Osteoblast (primary cell): ENCODE measurements around the gene IVNS1ABP. TPM values are rescaled to one million over a fixed set of nuclear protein-coding genes. Genes with fewer than 3 reads are reported as not detected.
"Not testable (repeated sequence)": the region's sequence is repeated elsewhere in the genome, so short reads cannot be mapped to it uniquely, and the experiment has no call there.

Source experiments
- DNase-seq: peaks from one replicate; pipeline ENCODE4 v3.0.0; 2011; ENCODE audit warnings: low spot score, mixed read lengths; ENCODE audit not compliant: insufficient read length; ENCODE audit errors: missing footprints
- H2AFZ ChIP-seq: 2 replicates; pipeline ENCODE4 v1.6.0; 2011; ENCODE audit warnings: mild to moderate bottlenecking, low read length
- H3K27ac ChIP-seq: 2 replicates; pipeline ENCODE4 v1.5.1; 2011; ENCODE audit warnings: mild to moderate bottlenecking, low read depth, low read length, moderate library complexity
- H3K27me3 ChIP-seq: 2 replicates; pipeline ENCODE4 v1.6.0; 2012; ENCODE audit warnings: mild to moderate bottlenecking, control low read depth, inconsistent platforms, low read length, moderate library complexity; ENCODE audit not compliant: insufficient read depth
- H3K36me3 ChIP-seq: 2 replicates; pipeline ENCODE4 v1.5.1; 2011; ENCODE audit warnings: mild to moderate bottlenecking, low read length, control low read depth, moderate library complexity; ENCODE audit not compliant: insufficient read depth
- H3K4me1 ChIP-seq: 2 replicates; pipeline ENCODE4 v1.5.1; 2011; ENCODE audit warnings: mild to moderate bottlenecking, low read length, control low read depth, moderate library complexity; ENCODE audit not compliant: insufficient read depth
- H3K4me2 ChIP-seq: 2 replicates; pipeline ENCODE4 v1.6.0; 2011; ENCODE audit warnings: mild to moderate bottlenecking, low read length; ENCODE audit not compliant: insufficient read depth
- H3K4me3 ChIP-seq: fragments of 200-600 bp; sonication (generic); 3 replicates; pipeline ENCODE4 v1.5.1; 2012; ENCODE audit warnings: mild to moderate bottlenecking, low read length, inconsistent platforms; ENCODE audit not compliant: insufficient read depth
- H3K79me2 ChIP-seq: 2 replicates; pipeline ENCODE4 v1.6.0; 2012; ENCODE audit warnings: mild to moderate bottlenecking, low read length, control low read depth, inconsistent platforms; ENCODE audit not compliant: insufficient read depth
- H3K9me3 ChIP-seq: 2 replicates; pipeline ENCODE4 v1.5.1; 2011; ENCODE audit warnings: low read depth, low read length, control low read depth
- H4K20me1 ChIP-seq: 2 replicates; pipeline ENCODE4 v1.6.0; 2012; ENCODE audit warnings: mild to moderate bottlenecking, low read length, control low read depth; ENCODE audit not compliant: insufficient read depth
- CTCF ChIP-seq: IDR thresholded peaks from 2 replicates; pipeline ENCODE4 v1.5.1; 2011; ENCODE audit warnings: mild to moderate bottlenecking, low read depth, low read length, moderate library complexity; ENCODE audit errors: extremely low read depth
- small RNA-seq: library from RNA; depleted of rRNA; stranded (forward); fragments of <200 nt; gene quantifications from one replicate; pipeline ENCODE3, GENCODE V24; 2012
- total RNA-seq: library from RNA; depleted of rRNA; stranded (reverse); fragments of >200 nt; gene quantifications from 2 replicates; pipeline ENCODE4 v1.2.3, GENCODE V29; 2012

IVNS1ABP gene
- total RNA-seq, 1 donor, result 94.8 TPM

- not testable (repeated sequence) for H3K4me3 ChIP-seq, H3K4me2 ChIP-seq, H3K9me3 ChIP-seq, H3K36me3 ChIP-seq, H3K79me2 ChIP-seq, H4K20me1 ChIP-seq, H3K4me1 ChIP-seq, DNase-seq, H2AFZ ChIP-seq, H3K27ac ChIP-seq, H3K27me3 ChIP-seq
Observed at GRCh38 chr1:185252404-185252803, 64.6 kb downstream of the IVNS1ABP start.

GRCh38 chr1:185251928-185252327, 65.1 kb downstream of the IVNS1ABP start:
- H3K27me3 ChIP-seq, H3K4me1 ChIP-seq, DNase-seq, H3K27ac ChIP-seq, H2AFZ ChIP-seq, H3K36me3 ChIP-seq, H3K79me2 ChIP-seq, H3K4me2 ChIP-seq, H3K9me3 ChIP-seq, H3K4me3 ChIP-seq, H4K20me1 ChIP-seq: not testable (repeated sequence)

GRCh38 chr1:185250063-185250462, 67.0 kb downstream of the IVNS1ABP start:
- DNase-seq, result no peak
- H3K4me1 ChIP-seq, result no peaks in the 10 kb centered on the region
- no peak overlapping the region for H3K27ac ChIP-seq
- H3K79me2 ChIP-seq, result no peaks in the 10 kb centered on the region
- no peaks in the 10 kb centered on the region for H4K20me1 ChIP-seq
- H3K9me3 ChIP-seq, result no peaks in the 10 kb centered on the region
- H3K36me3 ChIP-seq, result no peaks in the 10 kb centered on the region
- no peak overlapping the region for H2AFZ ChIP-seq
- no peak overlapping the region for H3K4me3 ChIP-seq
- no peak overlapping the region for H3K4me2 ChIP-seq
- TF ChIP-seq CTCF, result no peak
- H3K27me3 ChIP-seq, result no peaks in the 10 kb centered on the region

- Histone ChIP-seq H3K36me3 (no peaks in the 10 kb centered on the region), H3K4me2 (no peak overlapping the region), H2AFZ (no peak overlapping the region), H4K20me1 (no peaks in the 10 kb centered on the region), H3K4me1 (peaks cover 3% of the 10 kb centered on the region), H3K9me3 (no peaks in the 10 kb centered on the region), H3K4me3 (no peak overlapping the region), H3K27ac (no peak overlapping the region), H3K79me2 (no peaks in the 10 kb centered on the region), H3K27me3 (no peaks in the 10 kb centered on the region)
- no peak for DNase-seq
- TF ChIP-seq CTCF, result no peak
Observed at GRCh38 chr1:185249563-185249962, 67.5 kb downstream of the IVNS1ABP start.

Small RNA genes lying within 50 kb of the gene (small RNA-seq; reads per million reads assigned to genes)
- not detected for gene RF00019

Other genes starting within 250 kb of the IVNS1ABP start
- gene TRMT1L, start 160.3 kb downstream of the IVNS1ABP start, total RNA-seq, result 12.3 and 16.5 TPM in 2 replicates
- gene SWT1, start 160.1 kb downstream of the IVNS1ABP start, total RNA-seq, result 6.9 and 8.0 TPM in 2 replicates